Fibroblast of skin of abdomen (primary cell): ENCODE measurements around the gene RAPH1.
"Not testable (repeated sequence)": the region's sequence is repeated elsewhere in the genome, so short reads cannot be mapped to it uniquely, and the experiment has no call there.

Experiments
- DNase-seq: peaks from one replicate; pipeline ENCODE4 v3.0.0-alpha.2; 2013

RAPH1 gene

GRCh38 chr2:203548887-203549286 is 13.8 kb upstream of the RAPH1 start:
- no peak for DNase-seq

- no peak for DNase-seq
Measured at GRCh38 chr2:203547356-203547755, 12.3 kb upstream of the RAPH1 start.

- DNase-seq: no peak
Measured at GRCh38 chr2:203544402-203544801, 9.3 kb upstream of the RAPH1 start.

GRCh38 chr2:203543898-203544328 is 8.8 kb upstream of the RAPH1 start:
- no peak for DNase-seq

- not testable (repeated sequence) for DNase-seq
Measured at GRCh38 chr2:203540598-203540997, 5.5 kb upstream of the RAPH1 start.

GRCh38 chr2:203538237-203538636 is 3.1 kb upstream of the RAPH1 start:
- not testable (repeated sequence) for DNase-seq

- DNase-seq: not testable (repeated sequence)
Measured at GRCh38 chr2:203536586-203536951, 1.5 kb upstream of the RAPH1 start.

GRCh38 chr2:203535784-203536585 is 884 bp upstream of the RAPH1 start:
- DNase-seq: peak; percentile 58

- DNase-seq: no peak
Measured at GRCh38 chr2:203534621-203535077, 452 bp downstream of the RAPH1 start.

GRCh38 chr2:203533676-203534591 is 1.2 kb downstream of the RAPH1 start:
- DNase-seq: peak; percentile 82

- DNase-seq: peak; percentile 58
Measured at GRCh38 chr2:203532957-203533658, 2.0 kb downstream of the RAPH1 start.

GRCh38 chr2:203527719-203528118 is 7.4 kb downstream of the RAPH1 start:
- DNase-seq: no peak

GRCh38 chr2:203513268-203513667 is 21.8 kb downstream of the RAPH1 start:
- not testable (repeated sequence) for DNase-seq

GRCh38 chr2:203510941-203511305 is 24.2 kb downstream of the RAPH1 start:
- DNase-seq: peak; percentile 29

- no peak for DNase-seq
Measured at GRCh38 chr2:203510256-203510940, 24.7 kb downstream of the RAPH1 start.

GRCh38 chr2:203503460-203503859 is 31.6 kb downstream of the RAPH1 start:
- not testable (repeated sequence) for DNase-seq

GRCh38 chr2:203501873-203502272 is 33.2 kb downstream of the RAPH1 start:
- no peak for DNase-seq

- DNase-seq: no peak
Measured at GRCh38 chr2:203500951-203501350, 34.1 kb downstream of the RAPH1 start.

GRCh38 chr2:203500297-203500696 is 34.8 kb downstream of the RAPH1 start:
- no peak for DNase-seq

- peak; percentile 65 for DNase-seq
Measured at GRCh38 chr2:203498161-203498560, 36.9 kb downstream of the RAPH1 start.

- DNase-seq: peak; percentile 3
Measured at GRCh38 chr2:203492965-203493364, 42.1 kb downstream of the RAPH1 start.

- DNase-seq: no peak
Measured at GRCh38 chr2:203490391-203490790, 44.7 kb downstream of the RAPH1 start.
